NCI-H82 treated with DMSO at 0.1 percent for 48 hours (cell line): Measurements from ENCODE around the gene ALG9.

Experiments
- DNase-seq: peaks from one replicate; lab custom pipeline; 2025; ENCODE audit not compliant: unreplicated experiment; lab: John Stamatoyannopoulos, UW

ALG9 gene

GRCh38 chr11:111770581-111771134 is 100.7 kb downstream of the ALG9 start:
- DNase-seq: no peak

GRCh38 chr11:111766834-111767142 is 104.6 kb downstream of the ALG9 start:
- no peak for DNase-seq

- peak; percentile 47 for DNase-seq
These were observed 105.2 kb downstream of the ALG9 start, which contains the start of gene PPP2R1B for GRCh38 chr11:111765984-111766833. Gene PPP2R1B, minus strand, starts transcription at chr11:111766389. Its CDS starts 28 bp downstream, at chr11:111766361.

- DNase-seq: no peak
These were observed 105.9 kb downstream of the ALG9 start for GRCh38 chr11:111765320-111765983.

GRCh38 chr11:111764621-111765020 is 106.8 kb downstream of the ALG9 start:
- DNase-seq: no peak

- DNase-seq: no peak
These were observed 108.3 kb downstream of the ALG9 start for GRCh38 chr11:111762981-111763643.

- no peak for DNase-seq
These were observed 108.9 kb downstream of the ALG9 start for GRCh38 chr11:111762526-111762925.

- DNase-seq: no peak
These were observed 110.3 kb downstream of the ALG9 start for GRCh38 chr11:111761036-111761435.

- DNase-seq: no peak
These were observed 111.5 kb downstream of the ALG9 start for GRCh38 chr11:111759778-111760407.

GRCh38 chr11:111759376-111759775 is 112.0 kb downstream of the ALG9 start:
- DNase-seq: no peak

GRCh38 chr11:111756097-111756496 is 115.3 kb downstream of the ALG9 start:
- DNase-seq: no peak

GRCh38 chr11:111749646-111750045 is 121.7 kb downstream of the ALG9 start:
- DNase-seq: no peak

GRCh38 chr11:111748035-111748804 is 123.2 kb downstream of the ALG9 start:
- no peak for DNase-seq

- no peak for DNase-seq
These were observed 125.5 kb downstream of the ALG9 start for GRCh38 chr11:111745719-111746504.

- DNase-seq: no peak
These were observed 127.7 kb downstream of the ALG9 start for GRCh38 chr11:111743700-111744099.

- no peak for DNase-seq
These were observed 129.6 kb downstream of the ALG9 start for GRCh38 chr11:111741751-111742150.

- DNase-seq: no peak
These were observed 132.1 kb downstream of the ALG9 start for GRCh38 chr11:111739299-111739698.

- DNase-seq: no peak
These were observed 133.8 kb downstream of the ALG9 start for GRCh38 chr11:111737444-111738210.
